Small intestine (tissue), 16 donors: ENCODE measurements around the gene ZNF750. TPM values are rescaled to one million over a fixed set of nuclear protein-coding genes. Genes with fewer than 3 reads are reported as not detected.
A peak's percentile ranks its signal among the peaks of the same experiment; 100 is the strongest.

Experiments
- DNase-seq, 2 donors: peaks; one replicate each; pipeline versions ENCODE4 v3.0.0 to v3.0.0-alpha.2; 2013
- FAIRE-seq: peaks from 2 replicates; lab custom pipeline; 2012; peaks lifted over from hg19 to GRCh38; lab: Jason Lieb, UNC
- H3K27ac ChIP-seq, 3 donors: one replicate each; pipeline ENCODE4 v1.5.1; 2013; ENCODE audit warnings: low read length in 2 of 3, mild to moderate bottlenecking in 2 of 3, control low read depth in 1 of 3, inconsistent platforms in 1 of 3, low read depth in 1 of 3, moderate library complexity in 1 of 3
- H3K27me3 ChIP-seq, 3 donors: one replicate each; pipeline ENCODE4 v1.6.1; 2013; ENCODE audit warnings: low read length in 3 of 3, inconsistent platforms in 1 of 3; ENCODE audit not compliant: control insufficient read depth in 3 of 3, insufficient read depth in 3 of 3
- H3K36me3 ChIP-seq, 3 donors: one replicate each; pipeline ENCODE4 v1.6.1; 2013; ENCODE audit warnings: low read length in 3 of 3, inconsistent platforms in 1 of 3, low read depth in 1 of 3, mild to moderate bottlenecking in 1 of 3, moderate library complexity in 1 of 3; ENCODE audit not compliant: control insufficient read depth in 3 of 3, insufficient read depth in 2 of 3
- H3K4me1 ChIP-seq, 3 donors: one replicate each; pipeline ENCODE4 v1.6.1; 2013; ENCODE audit warnings: low read length in 2 of 3, inconsistent platforms in 1 of 3, low read depth in 1 of 3, mild to moderate bottlenecking in 1 of 3, moderate library complexity in 1 of 3; ENCODE audit not compliant: control insufficient read depth in 3 of 3, insufficient read depth in 2 of 3
- H3K4me3 ChIP-seq, 3 donors: one replicate each; pipeline ENCODE4 v1.5.1; 2013; ENCODE audit warnings: low read length in 3 of 3, control low read depth in 1 of 3, inconsistent platforms in 1 of 3, low read depth in 1 of 3, mild to moderate bottlenecking in 1 of 3, moderate library complexity in 1 of 3
- H3K9me3 ChIP-seq, 2 donors: one replicate each; pipeline ENCODE4 v1.6.1; 2013; ENCODE audit warnings: low read depth in 1 of 2, low read length in 1 of 2; ENCODE audit not compliant: control insufficient read depth in 2 of 2, insufficient read depth in 1 of 2
- WGBS, 3 donors: extraction: QIAGEN DNeasy Blood & Tissue Kit; methylation state at CpG; one replicate each; pipeline ENCODE4 v1.1.7; 2013; 5-methylcytosine and 5-hydroxymethylcytosine counted together
- long read RNA-seq, 10 donors: transcript quantifications; one replicate each; lab custom pipeline, GENCODE V29; 2026
- polyA plus RNA-seq, 4 donors: library from polyadenylated mRNA; stranded (reverse) in 3 of 4; unstranded in 1 of 4; fragments of 200-250 nt in 3 of 4; fragments of 120-200 nt in 1 of 4; gene quantifications; one replicate each; pipeline versions ENCODE4 v1.2.1 to v1.2.3, GENCODE V29; 2013
- donor health status: healthy with polysubstance abuse.
- donor health status: control.
- donor health status: control.
- donor health status: Bipolar disorder and iron deficiency.
- donor health status: healthy.

The ZNF750 gene
- polyA plus RNA-seq, result under 1 TPM in 3 of 4 donors, not detected in 1; 0.04 to 0.27 (median 0.10) TPM
- long read RNA-seq, donor 1, result 0 reads
- long read RNA-seq, donor 2, result 0 reads
- long read RNA-seq, donor 3, result 0 reads
- long read RNA-seq, donor 4, result 0 reads
- long read RNA-seq, donor 5, result 0 reads
- long read RNA-seq, donor 6, result 0 reads
- long read RNA-seq, donor 7, result 0 reads
- long read RNA-seq, donor 8, partial matches to known transcripts, result 0 of 1 reads
- long read RNA-seq, donor 8, other reads (novel, unspliced or antisense), result 0 of 1 reads
- long read RNA-seq, donor 9, result 0 reads
- long read RNA-seq, donor 10, partial matches to known transcripts, result 24 of 24 reads
- long read RNA-seq, donor 10, other reads (novel, unspliced or antisense), result 0 of 24 reads

DNA sequence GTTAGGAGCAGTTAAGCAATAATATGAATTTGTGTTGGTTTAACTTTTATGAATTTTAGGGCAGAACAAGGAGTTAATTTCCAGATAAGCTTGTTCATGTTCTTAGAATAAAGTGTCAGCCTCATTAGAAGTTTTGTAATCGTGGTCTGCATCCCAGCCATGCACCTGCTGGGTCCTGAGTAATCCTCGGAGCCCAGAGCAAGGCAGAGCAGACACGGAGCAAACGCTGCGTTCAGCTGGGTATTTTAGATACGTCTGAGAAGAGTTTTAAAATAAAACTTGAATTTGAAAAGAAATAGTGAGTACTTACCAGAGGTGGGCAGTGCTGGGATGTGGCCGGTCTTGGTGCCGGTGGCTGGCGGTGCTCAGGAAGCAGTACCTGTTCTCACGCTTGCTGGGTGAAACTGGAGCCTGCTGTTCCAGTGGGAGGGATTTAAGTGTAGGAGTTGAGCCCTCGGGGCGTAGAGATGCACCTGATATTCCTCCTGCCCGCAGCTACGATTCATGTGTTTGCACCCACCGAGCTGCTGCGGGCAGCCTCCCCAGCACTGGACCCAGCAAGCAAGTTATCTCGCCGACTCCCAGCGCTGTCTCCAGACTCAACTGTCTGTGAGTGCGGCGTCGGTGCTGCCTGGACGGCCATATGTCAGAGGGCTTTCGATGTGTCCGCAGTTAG lies at the start of gene ZNF750:
ZNF750 (minus strand) TSS at position 406 of the 676 bp plus-strand sequence. CDS start 7,568 bp downstream, outside the sequence.
- DNase-seq (no peak), FAIRE-seq (no peak)
- H3K4me1 ChIP-seq, result peaks cover 0 to 20% (median 3%) of the 10 kb centered on the region in 3 donors
- no peak within 1 kb of the TSS for H3K27ac ChIP-seq
- no peaks in the 10 kb centered on the region for H3K27me3 ChIP-seq
- H3K4me3 ChIP-seq, result no peak within 1 kb of the TSS
- H3K36me3 ChIP-seq, result peaks cover 0 to 22% (median 0%) of the 10 kb centered on the region in 3 donors
- WGBS, 3 donors, result 93 to 95% (median 94%) methylated on average over 25 of the region's 25 CpGs
- no peaks in the 10 kb centered on the region for H3K9me3 ChIP-seq

DNA sequence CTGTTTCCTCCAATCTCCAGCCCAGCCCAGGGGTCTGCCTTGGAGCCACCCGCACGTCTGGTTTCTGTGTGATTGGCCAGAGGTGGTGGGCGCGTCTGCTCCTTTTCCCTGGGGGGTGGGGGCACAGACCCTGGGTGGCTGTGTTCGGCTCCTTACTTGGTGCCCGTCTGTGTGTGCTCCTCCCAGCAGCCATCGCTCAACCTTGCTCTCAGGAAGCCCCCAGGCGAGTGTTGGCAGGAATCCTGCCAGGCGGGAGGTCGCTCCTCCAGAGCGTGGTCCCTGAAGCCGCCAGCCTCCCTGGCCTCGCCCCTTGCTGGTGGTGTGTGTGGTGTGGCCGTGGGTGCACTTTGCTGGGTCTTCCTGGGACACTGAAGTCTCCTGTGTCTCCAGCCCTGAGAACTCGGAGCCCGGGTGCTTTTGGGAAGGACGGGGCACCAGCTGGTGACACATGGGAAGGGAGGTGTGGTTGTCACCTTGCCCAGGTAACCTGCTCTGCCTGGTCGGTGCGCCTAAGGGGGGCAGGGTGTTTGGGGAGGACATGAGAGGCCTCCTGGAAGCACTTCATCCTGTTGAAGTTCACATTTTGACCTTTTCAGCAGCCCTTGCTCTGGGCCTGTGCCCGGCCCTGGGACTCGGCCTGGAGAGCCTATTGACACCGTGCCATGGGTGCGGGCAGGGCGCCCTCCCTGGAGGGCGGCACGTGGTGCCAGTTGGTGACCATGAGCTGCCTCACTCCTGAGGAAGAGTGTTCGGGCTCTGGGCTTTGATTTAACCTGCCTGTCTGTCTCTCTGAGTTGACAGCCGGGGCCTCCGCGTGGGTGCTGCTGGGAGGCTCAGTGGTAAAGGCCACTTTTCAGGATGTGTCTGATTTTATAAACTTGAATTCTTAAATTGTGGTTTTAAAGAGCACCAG lies 49.0 kb upstream of the ZNF750 start:
- peak overlapping the region in 2 of 3 donors; percentile 32 to 39 for H3K27ac ChIP-seq

DNA sequence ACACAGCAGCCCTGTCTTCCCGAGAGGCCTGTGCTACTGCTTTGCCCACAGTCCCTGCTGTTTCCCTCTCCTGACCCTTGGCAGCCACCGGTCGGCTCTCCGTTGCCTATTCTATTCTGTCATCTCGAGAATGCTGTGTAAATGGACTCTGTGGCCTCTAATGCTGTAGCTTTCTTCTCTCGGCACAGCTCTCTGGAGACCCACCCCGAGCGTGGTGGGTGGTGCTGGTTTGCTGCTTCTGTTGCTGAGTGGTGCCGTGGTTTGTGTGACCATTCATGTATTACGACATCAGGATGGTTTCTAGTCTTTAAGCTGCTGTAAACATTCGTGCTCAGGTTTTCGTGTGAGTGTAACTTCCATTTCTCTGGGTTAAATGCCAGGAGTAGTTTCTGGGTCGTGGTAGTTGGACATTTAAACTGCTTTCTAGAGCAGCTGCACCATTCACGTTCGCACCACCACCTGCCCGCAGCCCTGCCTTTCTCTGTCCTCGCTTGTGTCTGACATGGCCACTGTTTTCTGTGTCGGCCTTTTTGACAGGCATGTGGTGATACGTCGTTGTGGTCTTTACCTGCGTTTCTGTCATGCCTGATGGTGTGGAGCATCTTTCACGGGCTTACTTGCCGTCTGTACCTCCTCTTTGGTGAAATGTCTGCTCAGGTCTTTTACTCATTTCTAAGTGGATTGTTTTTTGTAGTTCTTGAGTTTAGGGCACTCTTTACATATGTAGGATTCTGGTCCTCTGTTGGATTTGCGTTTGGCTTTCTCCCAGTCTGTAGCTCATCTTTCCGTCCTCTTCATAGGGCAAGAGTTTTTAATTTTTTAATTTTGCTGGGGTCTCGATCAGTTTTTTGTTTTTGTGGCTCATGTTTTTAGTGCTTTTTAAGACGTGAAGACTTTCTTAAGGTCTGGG lies 47.7 kb upstream of the ZNF750 start:
- FAIRE-seq, result no peak
- no peak for DNase-seq
- Histone ChIP-seq H3K27me3 (no peaks in the 10 kb centered on the region), H3K9me3 (peaks cover 0 to 4% of the 10 kb centered on the region in 2 donors), H3K4me1 (peaks cover 0 to 36% (median 0%) of the 10 kb centered on the region in 3 donors), H3K27ac (no peak overlapping the region), H3K4me3 (no peak overlapping the region), H3K36me3 (peaks cover 0 to 69% (median 0%) of the 10 kb centered on the region in 3 donors)
- WGBS, 3 donors, result 91 to 96% (median 92%) methylated on average over 27 of the region's 27 CpGs

More for the DNA sequence above, 49.0 kb upstream of the ZNF750 start:
- Histone ChIP-seq H3K4me3 (no peak overlapping the region), H3K4me1 (peaks cover 0 to 23% (median 2%) of the 10 kb centered on the region in 3 donors), H3K36me3 (peaks cover 0 to 62% (median 0%) of the 10 kb centered on the region in 3 donors), H3K27me3 (no peaks in the 10 kb centered on the region), H3K9me3 (peaks cover 0 to 4% of the 10 kb centered on the region in 2 donors)
- peak in 1 of 2 donors; percentile 28 for DNase-seq
- FAIRE-seq, result no peak
- WGBS, 3 donors, result 48 to 72% (median 51%) methylated on average over 30 of the region's 30 CpGs

DNA sequence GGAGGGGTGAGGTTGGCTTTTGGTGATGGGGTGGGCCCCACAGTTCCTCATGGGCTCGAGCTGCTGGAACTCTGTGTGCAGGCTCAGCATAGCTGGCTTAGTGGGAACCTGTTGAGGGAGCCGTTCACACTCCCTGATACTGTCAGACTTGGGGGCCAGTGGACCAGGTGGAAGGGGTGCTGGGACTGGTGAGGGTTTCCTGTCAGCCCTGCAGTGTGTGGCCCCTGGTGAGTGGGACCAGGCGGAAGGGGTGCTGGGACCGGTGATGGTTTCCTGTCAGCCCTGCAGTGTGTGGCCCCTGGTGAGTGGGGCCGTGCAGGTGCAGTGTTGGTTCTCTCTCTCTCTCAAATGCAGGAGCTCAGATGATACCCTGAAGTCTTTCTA lies 45.1 kb upstream of the ZNF750 start:
- H3K27me3 ChIP-seq, result no peaks in the 10 kb centered on the region
- no peak overlapping the region for H3K4me3 ChIP-seq
- DNase-seq, result peak in 1 of 2 donors; percentile 39
- peak overlapping the region in 1 of 3 donors; percentile 9 for H3K27ac ChIP-seq
- FAIRE-seq, result no peak
- H3K4me1 ChIP-seq, result peaks cover 2 to 45% (median 9%) of the 10 kb centered on the region in 3 donors
- WGBS, 3 donors, result 61 to 85% (median 75%) methylated on average over 5 of the region's 5 CpGs
- peaks cover 0 to 4% of the 10 kb centered on the region in 2 donors for H3K9me3 ChIP-seq
- peaks cover 0 to 59% (median 0%) of the 10 kb centered on the region in 3 donors for H3K36me3 ChIP-seq

DNA sequence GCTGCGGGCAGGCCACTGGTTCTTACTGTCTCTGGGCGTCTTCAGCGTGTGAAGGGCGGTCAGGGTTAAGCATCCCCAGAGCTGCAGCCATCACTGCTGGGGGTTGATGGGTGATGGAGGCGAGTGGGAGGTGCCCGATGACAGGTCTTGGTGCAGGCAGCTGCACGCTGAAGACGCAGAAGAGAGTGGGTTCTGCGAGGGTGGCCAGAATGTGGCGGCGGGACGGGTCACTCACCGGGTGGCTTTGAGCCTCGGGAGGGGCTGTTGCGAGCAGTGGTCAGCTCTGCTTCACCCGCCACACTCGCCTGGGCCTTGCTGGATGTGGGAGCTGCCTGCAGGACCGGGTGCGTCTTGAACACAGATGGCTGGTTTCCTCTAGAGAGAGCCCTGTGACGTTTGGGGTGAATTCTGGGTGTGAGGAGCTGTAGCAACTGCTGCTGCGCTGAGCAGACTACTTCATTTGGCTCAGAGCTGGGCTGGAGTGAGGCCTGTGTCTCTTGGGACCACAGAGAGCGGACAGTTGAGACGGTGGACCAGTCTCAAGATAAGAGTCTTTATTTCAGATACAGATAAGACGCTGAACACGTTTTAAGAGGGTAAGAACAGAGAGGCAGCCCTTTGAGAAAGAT lies 44.6 kb upstream of the ZNF750 start:
- Histone ChIP-seq H3K9me3 (peaks cover 0 to 4% of the 10 kb centered on the region in 2 donors), H3K36me3 (peaks cover 0 to 59% (median 0%) of the 10 kb centered on the region in 3 donors), H3K27me3 (no peaks in the 10 kb centered on the region), H3K4me3 (no peak overlapping the region), H3K27ac (peak overlapping the region in 1 of 3 donors; percentile 9), H3K4me1 (peaks cover 2 to 41% (median 9%) of the 10 kb centered on the region in 3 donors)
- peak in 1 of 2 donors; percentile 13 for DNase-seq
- no peak for FAIRE-seq
- 78 to 90% (median 80%) methylated on average over 25 of the region's 25 CpGs for WGBS, 3 donors

DNA sequence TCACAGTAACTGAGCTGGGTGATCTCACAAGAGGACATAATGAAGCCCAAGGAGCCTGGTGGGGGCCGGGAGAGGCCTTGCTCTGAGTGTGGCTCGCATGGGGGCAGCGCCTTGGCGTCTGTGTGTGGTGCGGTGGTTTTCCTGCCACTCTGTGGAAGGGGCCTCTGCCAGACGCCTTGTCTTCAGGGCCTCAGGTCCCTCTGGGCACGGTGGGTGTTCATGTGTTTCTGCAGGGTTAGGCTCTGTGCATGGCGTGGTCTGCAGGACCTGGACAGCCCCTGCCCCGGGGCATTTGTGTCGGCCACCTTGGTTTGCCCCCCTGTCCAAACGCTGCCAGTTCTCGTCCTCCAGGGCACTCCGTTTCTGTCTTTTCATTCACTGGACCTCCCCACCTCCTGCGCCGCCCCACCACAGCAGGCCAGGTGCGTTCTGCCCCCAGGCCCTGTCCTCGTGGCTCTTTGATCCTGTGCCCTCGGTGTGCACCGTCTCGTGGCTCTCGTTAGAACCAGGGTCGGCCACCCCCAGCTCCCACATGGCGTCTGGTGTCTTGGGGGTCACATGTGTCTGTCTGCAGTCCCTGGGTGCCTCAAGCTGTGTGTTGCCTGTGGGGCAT lies 43.7 kb upstream of the ZNF750 start:
- no peak for DNase-seq

More for the DNA sequence above, 43.7 kb upstream of the ZNF750 start:
- WGBS, 3 donors, result 73 to 87% (median 76%) methylated on average over 23 of the region's 23 CpGs
- Histone ChIP-seq H3K27me3 (no peaks in the 10 kb centered on the region), H3K36me3 (peaks cover 0 to 55% (median 0%) of the 10 kb centered on the region in 3 donors), H3K4me1 (peaks cover 2 to 39% (median 9%) of the 10 kb centered on the region in 3 donors), H3K4me3 (no peak overlapping the region), H3K9me3 (peaks cover 0 to 4% of the 10 kb centered on the region in 2 donors), H3K27ac (peak overlapping the region in 2 of 3 donors; percentile 50 to 87)
- no peak for FAIRE-seq
